IPS-15b (cell line): ENCODE results near the gene RFPL3.
A peak's percentile ranks its signal among the peaks of the same experiment; 100 is the strongest.

Experiments used
- H3K27me3 ChIP-seq: one replicate; pipeline ENCODE4 v1.6.1; 2013; ENCODE audit warnings: low read length; ENCODE audit not compliant: control insufficient read depth, insufficient read depth
- H3K36me3 ChIP-seq: one replicate; pipeline ENCODE4 v1.6.1; 2013; ENCODE audit warnings: low read length; ENCODE audit not compliant: control insufficient read depth, insufficient read depth
- H3K4me1 ChIP-seq: one replicate; pipeline ENCODE4 v1.6.1; 2013; ENCODE audit warnings: mild to moderate bottlenecking, low read length; ENCODE audit not compliant: control insufficient read depth, insufficient read depth
- H3K4me3 ChIP-seq: one replicate; pipeline ENCODE4 v1.5.1; 2013; ENCODE audit warnings: low read depth, low read length
- H3K9ac ChIP-seq: one replicate; pipeline ENCODE4 v1.6.1; 2013; ENCODE audit warnings: low read depth, mild to moderate bottlenecking, low read length
- H3K9me3 ChIP-seq: one replicate; pipeline ENCODE4 v1.6.1; 2013; ENCODE audit warnings: mild to moderate bottlenecking, low read length; ENCODE audit not compliant: control insufficient read depth, insufficient read depth

RFPL3 gene

GRCh38 chr22:32323513-32324164 lies 34.0 kb upstream of the RFPL3 start:
- Histone ChIP-seq H3K27me3 (no peaks in the 10 kb centered on the region), H3K9me3 (no peaks in the 10 kb centered on the region), H3K36me3 (no peaks in the 10 kb centered on the region), H3K9ac (no peak overlapping the region), H3K4me3 (no peak overlapping the region), H3K4me1 (peaks cover 8% of the 10 kb centered on the region)

- H3K36me3 ChIP-seq, result no peaks in the 10 kb centered on the region
- no peaks in the 10 kb centered on the region for H3K27me3 ChIP-seq
- peaks cover 8% of the 10 kb centered on the region for H3K4me1 ChIP-seq
- no peak overlapping the region for H3K4me3 ChIP-seq
- H3K9me3 ChIP-seq, result no peaks in the 10 kb centered on the region
- peak overlapping the region; percentile 24 for H3K9ac ChIP-seq
Measured at GRCh38 chr22:32324505-32325415, 32.9 kb upstream of the RFPL3 start.

- H3K4me3 ChIP-seq, result no peak overlapping the region
- no peaks in the 10 kb centered on the region for H3K36me3 ChIP-seq
- peaks cover 3% of the 10 kb centered on the region for H3K4me1 ChIP-seq
- H3K9me3 ChIP-seq, result no peaks in the 10 kb centered on the region
- H3K27me3 ChIP-seq, result no peaks in the 10 kb centered on the region
- peak overlapping the region; percentile 24 for H3K9ac ChIP-seq
Measured at GRCh38 chr22:32325416-32325801, 32.3 kb upstream of the RFPL3 start.

GRCh38 chr22:32325811-32326237 lies 31.8 kb upstream of the RFPL3 start:
- H3K9me3 ChIP-seq, result no peaks in the 10 kb centered on the region
- H3K36me3 ChIP-seq, result no peaks in the 10 kb centered on the region
- H3K4me3 ChIP-seq, result no peak overlapping the region
- no peak overlapping the region for H3K9ac ChIP-seq
- H3K27me3 ChIP-seq, result no peaks in the 10 kb centered on the region
- peaks cover 3% of the 10 kb centered on the region for H3K4me1 ChIP-seq

GRCh38 chr22:32326647-32327046 lies 31.0 kb upstream of the RFPL3 start:
- Histone ChIP-seq H3K36me3 (no peaks in the 10 kb centered on the region), H3K4me3 (no peak overlapping the region), H3K27me3 (no peaks in the 10 kb centered on the region), H3K9me3 (no peaks in the 10 kb centered on the region), H3K9ac (no peak overlapping the region), H3K4me1 (peaks cover 3% of the 10 kb centered on the region)

- no peaks in the 10 kb centered on the region for H3K27me3 ChIP-seq
- no peak overlapping the region for H3K4me3 ChIP-seq
- H3K36me3 ChIP-seq, result no peaks in the 10 kb centered on the region
Measured at GRCh38 chr22:32327066-32327465, 30.6 kb upstream of the RFPL3 start.

GRCh38 chr22:32327596-32328171 lies 30.0 kb upstream of the RFPL3 start:
- Histone ChIP-seq H3K36me3 (no peaks in the 10 kb centered on the region), H3K4me3 (no peak overlapping the region), H3K4me1 (peaks cover 3% of the 10 kb centered on the region), H3K9me3 (no peaks in the 10 kb centered on the region), H3K27me3 (no peaks in the 10 kb centered on the region), H3K9ac (no peak overlapping the region)

More at GRCh38 chr22:32327066-32327465, 30.6 kb upstream of the RFPL3 start:
- Histone ChIP-seq H3K4me1 (peaks cover 3% of the 10 kb centered on the region), H3K9me3 (no peaks in the 10 kb centered on the region), H3K9ac (no peak overlapping the region)

GRCh38 chr22:32328306-32329201 lies 29.1 kb upstream of the RFPL3 start:
- Histone ChIP-seq H3K36me3 (no peaks in the 10 kb centered on the region), H3K9ac (no peak overlapping the region), H3K27me3 (no peaks in the 10 kb centered on the region), H3K9me3 (no peaks in the 10 kb centered on the region), H3K4me1 (peaks cover 3% of the 10 kb centered on the region), H3K4me3 (no peak overlapping the region)

GRCh38 chr22:32329202-32329645 lies 28.4 kb upstream of the RFPL3 start:
- Histone ChIP-seq H3K9ac (no peak overlapping the region), H3K36me3 (no peaks in the 10 kb centered on the region), H3K4me1 (peaks cover 3% of the 10 kb centered on the region), H3K4me3 (no peak overlapping the region), H3K9me3 (no peaks in the 10 kb centered on the region), H3K27me3 (no peaks in the 10 kb centered on the region)

GRCh38 chr22:32331236-32331917 lies 26.3 kb upstream of the RFPL3 start:
- Histone ChIP-seq H3K36me3 (no peaks in the 10 kb centered on the region), H3K4me1 (peaks cover 6% of the 10 kb centered on the region), H3K27me3 (no peaks in the 10 kb centered on the region), H3K9ac (no peak overlapping the region), H3K4me3 (no peak overlapping the region), H3K9me3 (no peaks in the 10 kb centered on the region)
